Measurements from ENCODE around the gene MAP3K5.

- no peak for TF ChIP-seq CTCF (IDR thresholded peaks at IDR 0.05)
- no peak for TF ChIP-seq POLR2A (IDR thresholded peaks at IDR 0.05)
These were observed 27.7 kb downstream of the MAP3K5 start for GRCh38 chr6:136764517-136764993.

All from adrenal gland (tissue), 5 donors.